GF-D8 (cell line): Measurements from ENCODE around the gene OR2V1.
"Not testable (repeated sequence)": the region's sequence is repeated elsewhere in the genome, so short reads cannot be mapped to it uniquely, and the experiment has no call there.

Experiments
- DNase-seq: peaks from one replicate; lab custom pipeline; 2025; lab: John Stamatoyannopoulos, UW

Gene OR2V1

DNA sequence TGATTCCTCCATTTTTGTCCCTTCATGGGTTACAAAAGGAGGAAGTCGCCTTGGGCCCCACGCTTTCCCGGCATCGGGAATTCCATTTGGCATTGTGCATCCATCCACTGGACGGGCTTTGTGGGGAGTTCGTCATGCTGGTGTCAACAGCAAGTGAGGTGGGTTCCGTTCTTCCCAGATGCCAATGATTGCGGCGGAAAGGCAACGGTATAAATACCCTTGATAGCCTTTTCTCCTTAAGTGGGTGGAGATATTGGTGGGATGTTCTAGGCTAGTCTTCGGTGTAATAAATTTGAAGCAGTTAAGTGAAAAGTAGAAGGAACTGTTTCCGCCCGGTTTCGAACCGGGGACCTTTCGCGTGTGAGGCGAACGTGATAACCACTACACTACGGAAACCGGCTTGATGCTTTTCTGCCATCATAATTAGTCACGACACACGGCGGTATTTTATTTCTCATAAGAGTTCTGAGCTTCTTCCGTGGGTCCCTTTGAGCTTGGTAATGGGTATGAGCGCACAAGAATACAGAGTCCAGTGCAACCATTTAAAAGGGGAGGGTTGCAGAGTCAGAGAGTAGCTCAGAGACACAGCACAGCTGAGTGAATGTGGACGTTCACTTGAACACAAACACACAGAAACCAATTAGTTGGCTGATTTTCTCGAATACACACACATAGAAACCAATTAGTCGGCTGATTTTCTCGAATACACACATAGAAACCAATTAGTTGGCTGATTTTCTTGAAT is 28.9 kb downstream of the OR2V1 start:
- not testable (repeated sequence) for DNase-seq

DNA sequence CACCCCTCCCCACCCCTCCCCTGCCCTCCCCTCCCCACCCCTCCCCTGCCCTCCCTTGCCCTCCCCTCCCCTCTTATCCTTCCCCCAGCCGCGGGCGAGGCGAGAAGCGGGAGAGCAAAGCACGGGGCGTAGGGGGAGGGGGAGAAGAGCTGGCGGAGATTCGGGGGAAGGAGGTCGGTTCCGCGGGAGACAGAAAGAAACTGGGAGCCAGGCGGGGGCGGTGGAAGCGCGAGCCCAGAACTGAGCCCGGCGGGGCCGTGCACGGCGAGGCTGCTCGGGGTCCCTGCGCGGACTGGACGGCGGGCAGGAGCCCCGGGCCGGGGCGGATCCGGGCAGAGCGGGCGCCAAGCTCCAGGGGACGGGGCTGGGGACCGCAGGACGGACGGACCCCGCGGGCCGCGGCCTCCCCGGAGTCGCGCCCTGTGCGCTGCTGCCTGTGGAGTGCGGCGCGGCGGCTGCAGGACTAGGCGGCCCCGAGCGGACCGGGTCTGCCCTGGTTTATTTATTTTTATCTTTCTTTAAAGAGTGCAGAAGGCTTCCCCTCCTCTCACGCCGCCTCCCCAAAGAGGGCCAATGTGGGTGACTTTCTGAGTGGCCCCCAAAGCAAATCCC is 29.8 kb downstream of the OR2V1 start:
- DNase-seq = not testable (repeated sequence)

DNA sequence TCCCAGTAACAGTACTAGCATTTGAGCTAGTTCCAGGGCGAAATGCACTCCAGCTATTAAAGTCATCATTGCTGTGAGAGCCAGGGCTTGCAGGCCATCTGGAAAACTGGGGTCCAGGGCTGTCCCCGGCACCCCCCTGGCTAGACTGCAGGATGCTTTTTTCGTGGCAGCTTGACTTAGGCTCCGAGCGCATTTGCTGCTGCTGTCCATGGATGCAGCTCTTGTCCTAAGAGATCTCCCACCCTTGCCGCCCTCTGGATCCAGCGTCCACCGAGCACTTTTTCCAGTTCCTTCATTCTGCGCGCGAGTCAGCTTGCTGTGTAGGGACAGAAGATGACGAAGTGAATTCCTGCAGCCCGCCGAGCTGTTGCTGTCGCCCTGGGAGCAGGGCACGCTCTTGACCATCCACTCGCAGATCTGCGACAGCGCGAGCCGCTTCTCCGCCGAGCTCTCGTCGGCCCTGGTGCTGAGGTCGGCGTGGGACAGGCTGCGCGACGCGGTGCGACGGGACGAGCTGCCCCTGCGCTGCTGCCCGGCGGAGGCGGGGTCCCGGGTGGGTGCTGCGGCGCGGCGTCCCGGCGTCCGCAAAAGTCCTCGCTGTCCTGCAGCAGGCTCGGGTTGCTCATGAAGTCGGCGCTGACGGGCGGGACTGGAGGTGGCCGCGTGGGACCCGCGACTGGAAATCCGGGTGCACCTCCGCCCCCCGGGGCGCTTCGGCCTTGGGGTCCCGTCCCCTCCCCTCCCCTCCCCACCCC is 30.7 kb downstream of the OR2V1 start:
- no peak for DNase-seq

DNA sequence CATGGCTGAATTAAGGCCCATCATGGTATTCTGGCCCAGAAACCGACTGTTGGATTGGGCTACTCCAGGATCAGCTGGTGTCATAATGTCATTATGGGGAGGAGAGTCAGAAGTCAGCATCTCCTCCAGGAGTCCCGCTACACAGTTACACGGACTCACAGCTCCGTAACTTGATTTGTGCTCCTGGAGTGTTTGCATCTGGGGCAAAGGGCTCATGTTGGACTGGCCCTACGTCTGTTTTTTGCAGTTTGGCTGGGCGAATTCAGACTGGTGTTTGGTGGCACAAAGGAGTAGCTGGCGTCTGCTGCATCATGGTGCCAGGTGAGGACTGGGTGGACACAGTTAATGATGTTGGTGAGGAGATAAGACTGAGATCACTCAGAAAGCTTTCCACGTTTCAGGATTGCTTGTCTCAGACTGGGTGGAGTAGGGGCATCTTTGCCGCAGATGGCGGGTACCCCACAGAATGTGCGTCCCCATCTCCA is 31.3 kb downstream of the OR2V1 start:
- no peak for DNase-seq

DNA sequence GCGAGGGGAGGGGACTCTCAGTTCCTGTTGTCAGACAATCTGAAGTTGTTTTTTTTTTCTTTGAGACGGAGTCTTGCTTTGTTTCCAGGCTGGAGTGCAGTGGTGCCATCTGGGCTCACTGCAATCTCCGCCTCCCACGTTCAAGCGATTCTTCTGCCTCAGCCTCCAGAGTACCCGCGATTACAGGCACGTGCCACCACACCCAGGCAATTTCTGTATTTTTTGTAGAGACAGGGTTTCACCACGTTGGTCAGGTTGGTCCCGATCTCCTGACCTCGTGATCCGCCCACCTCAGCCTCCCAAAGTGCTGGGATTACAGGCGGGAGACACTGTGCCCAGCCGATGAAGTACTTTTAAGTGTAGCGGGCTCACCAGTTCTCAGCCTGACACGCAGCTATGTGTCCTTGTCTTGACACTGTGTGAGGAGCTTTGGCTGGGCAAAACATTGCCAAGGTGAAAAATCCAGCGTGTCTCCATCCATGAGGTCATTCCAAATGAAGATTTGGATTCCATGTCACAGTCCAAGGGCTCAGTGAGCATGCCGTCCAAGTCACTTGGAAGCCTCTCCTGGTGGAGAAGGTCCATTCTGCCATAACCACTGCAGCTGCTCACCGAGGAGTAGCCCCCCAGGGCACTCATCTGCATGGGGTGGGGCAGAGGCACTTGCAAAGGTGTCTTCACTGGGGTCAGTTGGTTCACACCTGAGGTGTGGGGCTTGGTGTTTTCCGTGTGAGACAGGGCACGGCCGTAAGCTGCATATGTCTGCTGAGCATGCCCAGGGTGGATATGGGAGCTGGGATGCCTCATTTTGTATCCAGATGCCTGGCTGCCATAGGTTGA is 32.0 kb downstream of the OR2V1 start:
- no peak for DNase-seq

DNA sequence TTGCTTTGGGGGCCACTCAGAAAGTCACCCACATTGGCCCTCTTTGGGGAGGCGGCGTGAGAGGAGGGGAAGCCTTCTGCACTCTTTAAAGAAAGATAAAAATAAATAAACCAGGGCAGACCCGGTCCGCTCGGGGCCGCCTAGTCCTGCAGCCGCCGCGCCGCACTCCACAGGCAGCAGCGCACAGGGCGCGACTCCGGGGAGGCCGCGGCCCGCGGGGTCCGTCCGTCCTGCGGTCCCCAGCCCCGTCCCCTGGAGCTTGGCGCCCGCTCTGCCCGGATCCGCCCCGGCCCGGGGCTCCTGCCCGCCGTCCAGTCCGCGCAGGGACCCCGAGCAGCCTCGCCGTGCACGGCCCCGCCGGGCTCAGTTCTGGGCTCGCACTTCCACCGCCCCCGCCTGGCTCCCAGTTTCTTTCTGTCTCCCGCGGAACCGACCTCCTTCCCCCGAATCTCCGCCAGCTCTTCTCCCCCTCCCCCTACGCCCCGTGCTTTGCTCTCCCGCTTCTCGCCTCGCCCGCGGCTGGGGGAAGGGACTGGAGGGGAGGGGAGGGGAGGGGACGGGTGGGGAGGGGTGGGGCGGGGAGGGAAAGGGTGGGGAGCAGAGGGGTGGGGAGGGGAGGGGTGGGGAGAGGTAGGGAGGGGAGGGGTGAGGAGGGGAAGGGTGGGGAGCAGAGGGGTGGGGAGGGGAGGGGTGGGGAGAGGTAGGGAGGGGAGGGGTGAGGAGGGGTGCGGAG is 33.0 kb downstream of the OR2V1 start:
- DNase-seq = not testable (repeated sequence)

DNA sequence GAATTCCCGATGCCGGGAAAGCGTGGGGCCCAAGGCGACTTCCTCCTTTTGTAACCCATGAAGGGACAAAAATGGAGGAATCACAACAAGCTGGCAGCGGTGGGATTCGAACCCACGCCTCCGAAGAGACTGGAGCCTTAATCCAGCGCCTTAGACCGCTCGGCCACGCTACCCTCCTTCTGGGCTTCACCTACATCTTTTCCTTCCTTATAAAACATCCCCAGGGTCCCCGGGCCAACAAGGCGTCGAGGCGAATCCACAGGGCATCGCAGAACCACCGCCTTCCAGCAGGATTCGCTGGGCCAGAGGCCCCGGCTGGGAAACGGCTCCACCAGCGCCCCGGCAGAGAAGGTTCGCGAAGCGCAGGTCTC is 33.6 kb downstream of the OR2V1 start:
- DNase-seq = not testable (repeated sequence)

DNA sequence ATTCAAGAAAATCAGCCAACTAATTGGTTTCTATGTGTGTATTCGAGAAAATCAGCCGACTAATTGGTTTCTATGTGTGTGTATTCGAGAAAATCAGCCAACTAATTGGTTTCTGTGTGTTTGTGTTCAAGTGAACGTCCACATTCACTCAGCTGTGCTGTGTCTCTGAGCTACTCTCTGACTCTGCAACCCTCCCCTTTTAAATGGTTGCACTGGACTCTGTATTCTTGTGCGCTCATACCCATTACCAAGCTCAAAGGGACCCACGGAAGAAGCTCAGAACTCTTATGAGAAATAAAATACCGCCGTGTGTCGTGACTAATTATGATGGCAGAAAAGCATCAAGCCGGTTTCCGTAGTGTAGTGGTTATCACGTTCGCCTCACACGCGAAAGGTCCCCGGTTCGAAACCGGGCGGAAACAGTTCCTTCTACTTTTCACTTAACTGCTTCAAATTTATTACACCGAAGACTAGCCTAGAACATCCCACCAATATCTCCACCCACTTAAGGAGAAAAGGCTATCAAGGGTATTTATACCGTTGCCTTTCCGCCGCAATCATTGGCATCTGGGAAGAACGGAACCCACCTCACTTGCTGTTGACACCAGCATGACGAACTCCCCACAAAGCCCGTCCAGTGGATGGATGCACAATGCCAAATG is 34.1 kb downstream of the OR2V1 start:
- not testable (repeated sequence) for DNase-seq

DNA sequence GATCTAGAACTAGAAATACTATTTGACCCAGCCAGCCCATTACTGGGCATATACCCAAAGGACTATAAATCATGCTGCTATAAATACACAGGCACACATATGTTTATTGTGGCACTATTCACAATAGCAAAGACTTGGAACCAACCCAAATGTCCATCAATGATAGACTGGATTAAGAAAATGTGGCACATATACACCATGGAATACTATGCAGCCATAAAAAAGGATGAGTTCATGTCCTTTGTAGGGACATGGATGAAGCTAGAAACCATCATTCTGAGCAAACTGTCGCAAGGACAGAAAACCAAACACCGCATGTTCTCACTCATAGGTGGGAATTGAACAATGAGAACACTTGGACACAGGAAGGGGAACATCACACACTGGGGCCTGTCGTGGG is 35.8 kb downstream of the OR2V1 start:
- DNase-seq = not testable (repeated sequence)

DNA sequence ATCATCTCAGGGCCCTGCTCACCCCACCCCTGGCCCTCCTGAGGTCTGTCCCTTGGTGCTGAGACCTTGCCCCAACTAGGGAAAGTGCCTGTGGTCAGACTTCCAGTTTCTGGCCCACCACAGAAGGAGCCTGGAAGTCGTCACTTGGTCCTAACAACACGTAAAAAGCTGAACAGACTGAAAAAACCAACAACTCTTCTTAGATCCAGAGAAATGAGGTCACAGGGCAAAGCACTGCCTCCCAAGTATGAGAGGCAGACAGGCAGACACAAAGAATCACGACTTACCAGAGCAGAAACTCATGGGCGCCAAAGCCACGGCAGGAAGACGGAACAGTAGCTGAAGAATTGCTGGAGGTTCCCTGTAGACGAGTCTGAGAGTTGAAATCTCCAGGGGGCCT is 38.5 kb downstream of the OR2V1 start:
- DNase-seq = no peak

DNA sequence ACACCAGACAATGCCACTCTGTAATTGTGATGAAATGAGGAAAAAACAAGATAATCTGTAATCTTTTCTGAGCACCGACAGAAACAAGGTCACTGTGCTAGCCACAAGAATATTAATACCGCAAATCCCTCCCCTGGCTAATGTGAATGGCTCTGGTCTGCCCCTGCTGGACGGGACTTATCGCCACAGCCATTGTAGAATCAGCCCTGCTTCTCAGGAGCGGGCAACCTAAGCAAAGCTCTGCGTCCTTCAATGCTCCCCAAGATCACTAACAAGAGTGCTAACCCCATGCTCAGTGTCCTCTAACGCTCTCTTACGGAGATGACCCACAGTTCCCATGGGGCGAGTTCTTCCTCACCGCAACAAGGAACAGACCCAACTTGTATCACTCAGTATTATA is 42.7 kb downstream of the OR2V1 start:
- DNase-seq = no peak

DNA sequence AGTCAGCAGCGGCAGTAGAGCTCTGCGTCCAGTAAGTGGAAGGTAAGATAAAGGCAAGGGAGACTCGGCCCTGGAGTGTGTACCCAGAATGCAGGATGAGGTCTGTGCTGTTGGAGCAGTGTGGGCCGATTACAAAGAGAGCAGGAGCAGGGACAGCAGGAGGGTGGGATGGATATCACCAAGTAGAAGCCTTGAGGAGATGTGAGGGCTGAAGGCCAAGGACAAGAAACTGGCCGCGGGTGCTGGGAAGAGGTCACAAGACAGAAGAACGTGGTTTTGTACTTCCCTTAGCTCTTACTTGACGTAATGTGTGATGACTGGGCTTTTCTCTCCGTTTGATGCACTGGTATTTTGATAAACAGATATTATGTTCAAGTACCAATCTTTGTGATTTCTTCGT is 43.7 kb downstream of the OR2V1 start:
- no peak for DNase-seq

DNA sequence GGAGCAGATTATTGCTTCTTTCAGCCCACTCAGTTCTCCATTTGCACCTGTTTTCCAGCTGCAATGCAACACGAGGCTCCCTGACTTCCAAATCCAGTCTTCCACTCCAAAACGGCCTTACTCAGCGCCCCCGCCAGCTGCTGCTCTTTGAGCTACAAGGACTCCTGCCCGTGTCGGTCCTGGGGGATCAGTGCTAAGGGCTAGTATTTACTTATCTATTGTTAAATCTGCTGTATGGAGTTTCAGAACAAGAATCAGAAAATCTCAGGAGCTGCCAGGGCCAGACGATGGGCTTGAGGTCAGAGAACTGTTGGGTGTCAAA is 44.1 kb downstream of the OR2V1 start:
- DNase-seq = no peak

DNA sequence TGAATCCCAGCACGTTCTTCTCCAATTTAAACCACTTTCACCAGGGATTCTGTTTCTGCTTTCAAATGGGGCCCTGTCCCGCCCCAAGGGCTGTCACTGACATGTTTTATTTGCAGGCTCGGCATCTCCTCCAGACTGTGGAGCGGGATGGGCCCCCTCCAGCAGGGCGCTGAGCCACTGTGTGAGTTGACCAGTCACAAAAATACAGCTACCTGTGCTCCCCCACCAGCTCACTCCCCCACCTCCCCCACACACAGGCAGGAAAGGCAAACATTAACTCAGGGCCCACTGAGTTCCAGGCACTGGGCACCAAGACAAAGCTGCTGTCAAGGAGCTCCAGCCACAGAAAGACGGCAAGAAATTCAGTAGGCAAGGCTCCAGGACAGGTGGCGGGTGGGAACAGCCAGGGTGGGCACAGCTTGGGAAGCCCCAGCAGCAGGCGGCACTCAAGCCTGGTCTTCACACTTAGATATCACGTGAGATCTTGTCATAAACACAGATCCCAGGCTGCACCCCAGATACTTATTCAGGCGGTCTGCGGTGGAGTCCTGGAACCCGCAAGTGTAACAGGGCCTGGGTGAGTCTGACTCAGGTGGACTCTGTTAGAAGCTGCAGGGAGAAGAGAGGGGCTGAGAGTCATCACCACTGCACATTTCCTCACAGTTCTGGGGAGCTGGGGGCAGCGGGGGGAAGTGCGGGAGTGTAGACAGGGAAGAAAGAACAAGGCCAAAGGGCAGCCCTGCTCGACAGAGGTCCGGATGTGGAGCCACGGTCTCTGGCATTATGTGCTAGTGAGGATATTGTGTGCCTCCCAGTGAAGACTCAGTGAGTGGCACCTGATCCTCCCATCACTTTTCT is 44.7 kb downstream of the OR2V1 start:
- DNase-seq = no peak

DNA sequence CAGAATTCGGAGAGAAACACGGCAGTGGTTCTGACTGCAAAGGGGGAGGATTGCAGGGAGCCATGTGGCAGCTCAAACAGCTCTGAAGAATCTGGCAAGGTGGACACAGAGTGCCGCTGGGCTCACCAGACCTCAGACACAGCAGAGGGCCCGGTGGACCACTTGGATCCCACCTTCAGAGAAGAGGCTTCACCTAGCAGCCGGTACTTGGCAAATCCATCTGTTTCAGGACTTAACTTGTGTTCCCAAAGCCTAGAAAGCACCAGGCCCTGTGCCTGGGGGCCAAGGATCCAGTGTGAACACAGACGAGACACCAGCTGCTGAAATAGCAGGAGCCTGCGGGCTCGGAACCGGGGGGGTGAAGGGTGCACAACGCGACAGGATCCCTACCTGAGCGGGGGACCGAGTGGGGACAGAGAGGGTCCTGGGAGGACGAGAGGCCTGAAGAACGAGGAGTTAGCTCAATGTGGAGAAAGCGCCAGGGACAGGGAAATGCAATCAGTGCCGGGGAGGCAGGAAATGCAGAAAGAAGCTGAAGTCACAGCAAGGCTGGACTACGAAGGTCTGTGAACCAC is 46.3 kb downstream of the OR2V1 start:
- no peak for DNase-seq

DNA sequence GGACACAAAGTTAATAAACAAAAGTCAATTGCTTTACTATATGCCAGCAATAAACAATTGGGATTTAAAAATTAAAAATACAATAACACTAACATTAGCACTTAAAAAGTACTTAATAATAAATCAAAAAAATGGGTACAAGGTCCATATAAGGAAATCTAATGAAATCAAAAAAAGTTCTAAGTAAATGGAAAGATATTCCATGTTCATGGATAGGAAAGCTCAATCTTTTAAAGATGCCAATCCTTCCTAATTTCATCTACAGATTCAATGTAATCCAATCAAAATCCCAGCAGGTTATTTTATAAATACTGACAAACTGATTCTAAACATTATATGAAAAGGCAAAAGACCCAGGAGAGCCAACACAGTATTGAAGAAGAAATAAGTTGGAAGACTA is 49.0 kb downstream of the OR2V1 start:
- DNase-seq = no peak

DNA sequence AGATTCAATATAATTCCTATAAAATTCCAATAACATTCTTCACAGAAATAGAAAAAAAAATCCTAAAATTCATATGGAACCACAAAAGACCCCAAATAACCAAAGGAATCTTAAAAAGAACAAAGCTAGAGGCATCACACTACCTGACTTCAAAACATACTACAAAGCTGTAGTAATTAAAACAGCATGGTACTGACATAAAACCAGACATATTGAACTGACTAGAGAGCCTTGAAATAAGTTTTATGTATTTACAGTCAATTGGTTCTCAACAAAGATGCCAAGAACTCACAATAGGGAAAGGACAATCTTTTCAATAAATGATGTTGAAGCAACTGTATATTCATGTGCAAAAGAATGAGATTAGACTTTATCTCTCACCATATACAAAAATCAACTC is 54.0 kb downstream of the OR2V1 start:
- DNase-seq = no peak
